IMR-90 (cell line): ENCODE results near the gene CDH23. TPM values are rescaled to one million over a fixed set of nuclear protein-coding genes. Genes with fewer than 3 reads are reported as not detected.
A peak's percentile ranks its signal among the peaks of the same experiment; 100 is the strongest.

Experiments used
- ATAC-seq: fragments of 200-7000 bp; cut with Tn5 transposase; 2 replicates; pipeline ENCODE4 v1.9.1; 2020; ENCODE audit warnings: low read depth, mild to moderate bottlenecking, moderate library complexity
- BruUV-seq: library from RNA; stranded (reverse); fragments of 400-500 nt; replicated peaks from 2 replicates; lab custom pipeline; 2021; lab: Mats Ljungman, UMichigan
- CTCF ChIA-PET: fragments of 300-600 bp; formaldehyde crosslinking; extraction: SDS; loops from one replicate; lab custom pipeline; 2021; ENCODE audit warnings: antibody characterized with exemption; lab: Yijun Ruan, JAX
- POLR2A ChIA-PET: fragments of 300-600 bp; sonication (Branson Sonifier 250); formaldehyde crosslinking; loops from one replicate; lab custom pipeline; 2022; ENCODE audit warnings: antibody characterized with exemption; ENCODE audit not compliant: unreplicated experiment; lab: Charles Lee
- DNase-seq: peaks from one replicate; pipeline ENCODE4 v3.0.0; 2013
- H2AFZ ChIP-seq: replicated peaks from 2 replicates; pipeline ENCODE3; 2013; ENCODE audit warnings: low read length, mild to moderate bottlenecking; ENCODE audit not compliant: poor library complexity
- H2AK5ac ChIP-seq: 2 replicates; pipeline ENCODE4 v1.6.1; 2013; ENCODE audit warnings: low read depth, low read length, inconsistent platforms
- H2AK9ac ChIP-seq: replicated peaks from 2 replicates; pipeline ENCODE3; 2013; ENCODE audit warnings: mild to moderate bottlenecking, low read depth, low read length, moderate library complexity; ENCODE audit not compliant: poor library complexity
- H2BK120ac ChIP-seq: 2 replicates; pipeline ENCODE4 v1.6.1; 2013; ENCODE audit warnings: low read depth, low read length, inconsistent platforms
- H2BK15ac ChIP-seq: 3 replicates; pipeline ENCODE4 v1.6.1; 2013; ENCODE audit warnings: low read depth, low read length, inconsistent platforms
- H2BK20ac ChIP-seq: 2 replicates; pipeline ENCODE4 v1.6.1; 2013; ENCODE audit warnings: low read depth, mild to moderate bottlenecking, inconsistent platforms, low read length, moderate library complexity
- H2BK5ac ChIP-seq: 2 replicates; pipeline ENCODE4 v1.6.1; 2013; ENCODE audit warnings: mild to moderate bottlenecking, low read depth, low read length, inconsistent platforms; ENCODE audit not compliant: poor library complexity, severe bottlenecking
- H3K14ac ChIP-seq: replicated peaks from 2 replicates; pipeline ENCODE4 v1.6.1; 2013; ENCODE audit warnings: low read depth, low read length, inconsistent platforms
- H3K18ac ChIP-seq: 2 replicates; pipeline ENCODE4 v1.6.1; 2013; ENCODE audit warnings: low read depth, low read length, control low read depth
- H3K23ac ChIP-seq: 2 replicates; pipeline ENCODE4 v1.6.1; 2013; ENCODE audit warnings: low read depth, low read length, inconsistent platforms
- H3K27ac ChIP-seq: 2 replicates; pipeline ENCODE4 v1.5.1; 2013; ENCODE audit warnings: mild to moderate bottlenecking, control low read depth, low read length; ENCODE audit not compliant: insufficient read depth
- H3K27me3 ChIP-seq: 2 replicates; pipeline ENCODE4 v1.6.1; 2013; ENCODE audit warnings: low read length; ENCODE audit not compliant: control insufficient read depth, insufficient read depth
- H3K36me3 ChIP-seq: 2 replicates; pipeline ENCODE4 v1.6.1; 2013; ENCODE audit warnings: low read length, mixed read lengths; ENCODE audit not compliant: control insufficient read depth, insufficient read depth
- H3K4ac ChIP-seq: 2 replicates; pipeline ENCODE4 v1.6.1; 2013; ENCODE audit warnings: low read depth, low read length, inconsistent platforms
- H3K4me1 ChIP-seq: 2 replicates; pipeline ENCODE4 v1.6.1; 2013; ENCODE audit warnings: low read length, mixed read lengths; ENCODE audit not compliant: control insufficient read depth, insufficient read depth
- H3K4me2 ChIP-seq: 2 replicates; pipeline ENCODE4 v1.6.1; 2013; ENCODE audit warnings: low read depth, mild to moderate bottlenecking, control low read depth, low read length, moderate library complexity
- H3K4me3 ChIP-seq: 2 replicates; pipeline ENCODE4 v1.5.1; 2013; ENCODE audit warnings: low read depth, mild to moderate bottlenecking, control low read depth, low read length, moderate library complexity; ENCODE audit not compliant: insufficient read depth
- H3K56ac ChIP-seq: 2 replicates; pipeline ENCODE4 v1.6.1; 2013; ENCODE audit warnings: low read length, inconsistent platforms; ENCODE audit not compliant: insufficient read depth; ENCODE audit errors: extremely low read depth
- H3K79me1 ChIP-seq, 2 experiments: 2 replicates each; pipeline ENCODE4 v1.6.1; 2013; ENCODE audit warnings: low read length in 2 of 2, inconsistent platforms in 1 of 2, low read depth in 1 of 2
- H3K9ac ChIP-seq: 2 replicates; pipeline ENCODE4 v1.6.1; 2013; ENCODE audit warnings: low read depth, low read length, control low read depth
- H3K9me1 ChIP-seq: 2 replicates; pipeline ENCODE4 v1.6.1; 2013; ENCODE audit warnings: low read length, inconsistent platforms; ENCODE audit not compliant: insufficient read depth
- H3K9me3 ChIP-seq: 2 replicates; pipeline ENCODE4 v1.6.1; 2013; ENCODE audit warnings: low read length; ENCODE audit not compliant: control insufficient read depth, insufficient read depth
- H4K20me1 ChIP-seq: 2 replicates; pipeline ENCODE4 v1.6.1; 2013; ENCODE audit warnings: low read length, inconsistent platforms; ENCODE audit not compliant: insufficient read depth
- H4K5ac ChIP-seq: 2 replicates; pipeline ENCODE4 v1.6.1; 2013; ENCODE audit warnings: mild to moderate bottlenecking, low read depth, low read length, control low read depth
- H4K8ac ChIP-seq, 2 experiments: 2 replicates each; pipeline ENCODE4 v1.6.1; 2013; ENCODE audit warnings: low read depth in 2 of 2, low read length in 2 of 2, control low read depth in 1 of 2, inconsistent platforms in 1 of 2
- H4K91ac ChIP-seq: 2 replicates; pipeline ENCODE4 v1.6.1; 2013; ENCODE audit warnings: low read depth, low read length, inconsistent platforms; ENCODE audit not compliant: insufficient read depth
- BHLHE40 ChIP-seq: fragments of 150-350 bp; IDR thresholded peaks from 2 replicates; pipeline ENCODE4 v1.6.1; 2016; ENCODE audit warnings: mild to moderate bottlenecking, low read depth, low read length
- CEBPB ChIP-seq: IDR thresholded peaks from 2 replicates; pipeline ENCODE4 v1.6.1; 2012; ENCODE audit warnings: low read depth, low read length, improper control_type of control experiment
- CHD1 ChIP-seq: IDR thresholded peaks from 2 replicates; pipeline ENCODE4 v1.6.1; 2012; ENCODE audit warnings: low read depth, low read length, improper control_type of control experiment
- CTCF ChIP-seq: conservative IDR thresholded peaks from 2 replicates; pipeline ENCODE4 v1.5.1; 2012; ENCODE audit warnings: mild to moderate bottlenecking, low read depth, low read length, improper control_type of control experiment
- FOS ChIP-seq: fragments of 150-350 bp; IDR thresholded peaks from 2 replicates; pipeline ENCODE4 v1.6.1; 2016; ENCODE audit warnings: low read depth, low read length
- MAFK ChIP-seq: IDR thresholded peaks from 2 replicates; pipeline ENCODE4 v1.6.1; 2012; ENCODE audit warnings: low read depth, low read length, improper control_type of control experiment
- MAZ ChIP-seq: IDR thresholded peaks from 2 replicates; pipeline ENCODE4 v1.6.1; 2012; ENCODE audit warnings: low read depth, mild to moderate bottlenecking, low read length, improper control_type of control experiment, moderate library complexity, borderline replicate concordance
- MXI1 ChIP-seq: IDR thresholded peaks from 2 replicates; pipeline ENCODE4 v1.6.1; 2012; ENCODE audit warnings: low read depth, mild to moderate bottlenecking, low read length, moderate library complexity, borderline replicate concordance
- NFE2L2 ChIP-seq: fragments of 150-350 bp; IDR thresholded peaks from 2 replicates; pipeline ENCODE4 v1.6.1; 2016; ENCODE audit warnings: low read depth, mild to moderate bottlenecking, low read length
- POLR2A ChIP-seq: IDR thresholded peaks from 2 replicates; pipeline ENCODE4 v1.6.1; 2012; ENCODE audit warnings: mild to moderate bottlenecking, low read depth, low read length
- RAD21 ChIP-seq: IDR thresholded peaks from 2 replicates; pipeline ENCODE4 v1.6.1; 2012; ENCODE audit warnings: low read length, improper control_type of control experiment
- RCOR1 ChIP-seq: IDR thresholded peaks from 2 replicates; pipeline ENCODE4 v1.6.1; 2012; ENCODE audit warnings: mild to moderate bottlenecking, low read length, improper control_type of control experiment; ENCODE audit not compliant: insufficient replicate concordance
- RFX5 ChIP-seq: IDR thresholded peaks from 2 replicates; pipeline ENCODE4 v1.8.0; 2012; ENCODE audit warnings: low read depth, mild to moderate bottlenecking, low read length, moderate library complexity
- SMC3 ChIP-seq: fragments of 150-350 bp; IDR thresholded peaks from 2 replicates; pipeline ENCODE4 v1.6.1; 2016; ENCODE audit warnings: low read depth, mild to moderate bottlenecking, antibody characterized with exemption, low read length, moderate library complexity
- USF2 ChIP-seq: fragments of 150-350 bp; IDR thresholded peaks from 2 replicates; pipeline ENCODE4 v1.6.1; 2017; ENCODE audit warnings: mild to moderate bottlenecking, antibody characterized with exemption, low read length, low read depth
- WGBS, 2 experiments: methylation state at CpG; one replicate each; pipeline versions ENCODE4 v1.1.5 to v1.1.7; 2013; ENCODE audit warnings: missing lambda C conversion rate in 2 of 2; ENCODE audit not compliant: insufficient read length in 1 of 2; ENCODE audit errors: extremely low coverage in 2 of 2; 5-methylcytosine and 5-hydroxymethylcytosine counted together
- dilution Hi-C: fragments of 300-500 bp; cut with HindIII; formaldehyde crosslinking; loops from one replicate; pipeline ENCODE4 v1.14.3; 2018; ENCODE audit warnings: low sequenced_read_pairs; ENCODE audit not compliant: unreplicated experiment
- in situ Hi-C: fragments of 300-500 bp; cut with MboI; formaldehyde crosslinking; loops from 3 replicates; pipeline ENCODE4 v1.14.3; 2019; ENCODE audit warnings: low sequenced_read_pairs, inconsistent platforms, mixed read lengths
- intact Hi-C: fragments of 100-400 bp; cut with micrococcal nuclease; formaldehyde crosslinking; loops from 2 replicates; pipeline ENCODE4 v1.10.0; 2022
- polyA plus RNA-seq, 3 experiments: library from polyadenylated mRNA; depleted of rRNA; stranded (reverse); fragments of >200 nt; gene quantifications; 2 replicates each; pipeline ENCODE4 v1.2.3, GENCODE V29; 2012; ENCODE audit warnings: low replicate concordance in 1 of 3
- total RNA-seq: library from RNA; depleted of rRNA; stranded (reverse); fragments of >200 nt; gene quantifications from 2 replicates; pipeline ENCODE4 v1.2.3, GENCODE V29; 2012

The CDH23 gene
- total and polyA plus RNA-seq, 2 of the 4 experiments (the other 2 are of a cell fraction): under 0.01 to 0.03 TPM

- H3K9me3 ChIP-seq: no peaks in the 10 kb centered on the region
- H3K14ac ChIP-seq: no peak overlapping the region
- no peak overlapping the region for H3K4ac ChIP-seq
- peak overlapping the region; percentile 46 for H2AFZ ChIP-seq
- no peak overlapping the region for H3K9ac ChIP-seq
- H4K91ac ChIP-seq: no peak overlapping the region
- H2AK9ac ChIP-seq: no peak overlapping the region
- H3K4me3 ChIP-seq: no peak overlapping the region
- H3K27me3 ChIP-seq: peaks cover 44% of the 10 kb centered on the region
- DNase-seq: peak; percentile 21
- WGBS, 2 experiments: no CpG with 5 or more reads among the region's 10 CpGs
- no peak overlapping the region for H2BK120ac ChIP-seq
- no peak overlapping the region for H2BK20ac ChIP-seq
- no peak overlapping the region for H3K18ac ChIP-seq
- H3K36me3 ChIP-seq: no peaks in the 10 kb centered on the region
- no TSS peak for BruUV-seq
- ChIA-PET POLR2A (no interaction called here), CTCF (interaction anchor here (0.5 to 1.6 kb wide), 3 partner anchors 8 to 186 kb away, joined by 3 to 4 read pairs (median 3); no protein-coding TSS in a partner anchor)
- in situ Hi-C loops (loop anchor here (10.0 kb wide), 1 partner anchor 431 kb away; no protein-coding TSS in a partner anchor), dilution Hi-C loops (no loop called here), intact Hi-C loops (loop anchor here (1.0 to 2.0 kb wide), 3 partner anchors 186 to 429 kb away; no protein-coding TSS in a partner anchor)
- ATAC-seq: peak; percentile 98
- H4K20me1 ChIP-seq: no peaks in the 10 kb centered on the region
- no peaks in the 10 kb centered on the region for H3K79me1 ChIP-seq
- H3K27ac ChIP-seq: no peak overlapping the region
- H3K56ac ChIP-seq: no peak overlapping the region
- no peak overlapping the region for H4K8ac ChIP-seq
- no peak overlapping the region for H3K4me2 ChIP-seq
- no peak overlapping the region for H4K5ac ChIP-seq
- H3K9me1 ChIP-seq: no peaks in the 10 kb centered on the region
- H2BK15ac ChIP-seq: no peak overlapping the region
- no peak overlapping the region for H2AK5ac ChIP-seq
- no peaks in the 10 kb centered on the region for H3K4me1 ChIP-seq
- no peak overlapping the region for H3K23ac ChIP-seq
- H2BK5ac ChIP-seq: no peak overlapping the region
- no peak for TF ChIP-seq CEBPB
- TF ChIP-seq NFE2L2: no peak
- TF ChIP-seq FOS: no peak
- TF ChIP-seq CTCF: peak; percentile 83
- TF ChIP-seq RFX5: no peak
- TF ChIP-seq USF2: no peak
- no peak for TF ChIP-seq MXI1
- TF ChIP-seq BHLHE40: no peak
- no peak for TF ChIP-seq MAZ
- TF ChIP-seq RAD21: peak; percentile 77
- TF ChIP-seq POLR2A: no peak
- no peak for TF ChIP-seq RCOR1
- no peak for TF ChIP-seq MAFK
- TF ChIP-seq SMC3: peak; percentile 64
- TF ChIP-seq CHD1: no peak
These were observed 12.6 kb upstream of the CDH23 start for GRCh38 chr10:71383972-71384687.
